ENCODE results near the gene TRMT6.

The TRMT6 gene

DNA sequence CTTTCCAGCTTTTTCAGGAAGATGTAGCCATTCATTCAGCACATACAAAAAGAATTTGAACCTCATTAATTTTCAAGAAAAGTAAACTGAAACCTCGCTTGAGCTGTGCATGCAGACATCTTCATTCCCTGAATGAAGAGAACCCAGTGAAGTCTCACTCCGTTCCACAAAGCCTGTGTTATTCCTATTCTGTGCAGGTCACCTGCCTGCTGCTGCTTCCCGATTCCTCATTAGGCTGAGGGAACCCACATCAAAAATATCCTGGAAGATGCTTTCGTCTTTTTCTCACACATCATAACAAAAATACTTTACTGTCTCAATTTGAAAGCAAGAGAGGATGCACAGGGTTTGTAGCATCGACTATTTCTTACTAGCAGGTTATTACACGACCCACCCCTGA lies 40.1 kb downstream of the TRMT6 start:
- peaks cover 2% of the 10 kb centered on the region for H3K4me1 ChIP-seq (ENCODE audit: control insufficient read depth, low read depth, low read length)
- H2AK5ac ChIP-seq (ENCODE audit: low read length): no peak overlapping the region
- no peak overlapping the region for H2BK5ac ChIP-seq (ENCODE audit: low read length)
- no peak overlapping the region for H4K5ac ChIP-seq (ENCODE audit: low read length)
- no peak overlapping the region for H3K27ac ChIP-seq (ENCODE audit: low read depth, low read length)
- no peak overlapping the region for H3K4me3 ChIP-seq (ENCODE audit: low read length)
- H3K23ac ChIP-seq (ENCODE audit: low read length): no peak overlapping the region
- no peaks in the 10 kb centered on the region for H3K27me3 ChIP-seq (ENCODE audit: insufficient read depth, low read length, poor library complexity)
- no peaks in the 10 kb centered on the region for H3K36me3 ChIP-seq (ENCODE audit: control insufficient read depth, insufficient read depth, low read length)
- no peaks in the 10 kb centered on the region for H3K79me2 ChIP-seq (ENCODE audit: control insufficient read depth, insufficient read depth, low read length)
- H3K4me2 ChIP-seq (ENCODE audit: low read length): no peak overlapping the region
- H3K56ac ChIP-seq (ENCODE audit: low read length): no peak overlapping the region
- H2BK15ac ChIP-seq (replicated peaks; ENCODE audit: low read depth): no peak overlapping the region
- no peak overlapping the region for H4K8ac ChIP-seq (ENCODE audit: low read depth, low read length)
- no peak for DNase-seq
- no peak overlapping the region for H3K4ac ChIP-seq (ENCODE audit: low read depth, low read length)
- H2BK120ac ChIP-seq (ENCODE audit: low read depth, low read length): no peak overlapping the region
- H3K18ac ChIP-seq (ENCODE audit: low read length): no peak overlapping the region
- WGBS (ENCODE audit: extremely low coverage, insufficient coverage, low lambda C conversion rate): no CpG with 5 or more reads among the region's 6 CpGs
- H3K9ac ChIP-seq (ENCODE audit: low read length): no peak overlapping the region
- no peaks in the 10 kb centered on the region for H3K79me1 ChIP-seq (ENCODE audit: low read length)

DNA sequence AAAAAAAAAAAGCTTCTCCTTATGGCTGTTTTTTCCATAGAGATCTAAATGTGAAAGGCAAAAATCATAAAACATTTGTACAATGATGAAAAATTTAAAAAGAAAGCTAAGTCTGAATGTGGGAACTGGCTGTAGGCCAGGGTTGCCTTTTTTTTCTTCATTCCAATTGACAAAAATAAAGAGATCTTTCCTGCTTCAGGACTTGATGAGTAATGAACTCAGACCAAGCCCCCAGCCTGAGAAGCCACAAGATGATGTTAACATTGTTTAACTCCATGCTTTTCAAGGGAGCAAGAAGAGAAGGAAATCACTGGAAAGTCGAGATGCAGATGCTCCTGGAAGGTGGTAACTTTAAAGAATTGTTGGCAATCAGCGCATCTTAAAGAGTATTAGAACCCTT lies 41.4 kb downstream of the TRMT6 start:
- no peak overlapping the region for H3K56ac ChIP-seq (ENCODE audit: low read length)
- no peak overlapping the region for H3K27ac ChIP-seq (ENCODE audit: low read depth, low read length)
- no peaks in the 10 kb centered on the region for H3K79me2 ChIP-seq (ENCODE audit: control insufficient read depth, insufficient read depth, low read length)
- peaks cover 2% of the 10 kb centered on the region for H3K4me1 ChIP-seq (ENCODE audit: control insufficient read depth, low read depth, low read length)
- no peak for DNase-seq
- no peak overlapping the region for H3K4ac ChIP-seq (ENCODE audit: low read depth, low read length)
- no peak overlapping the region for H3K4me2 ChIP-seq (ENCODE audit: low read length)
- no peaks in the 10 kb centered on the region for H3K79me1 ChIP-seq (ENCODE audit: low read length)
- H3K18ac ChIP-seq (ENCODE audit: low read length): no peak overlapping the region
- no peak overlapping the region for H2BK15ac ChIP-seq (replicated peaks; ENCODE audit: low read depth)
- H3K27me3 ChIP-seq (ENCODE audit: insufficient read depth, low read length, poor library complexity): no peaks in the 10 kb centered on the region
- H3K36me3 ChIP-seq (ENCODE audit: control insufficient read depth, insufficient read depth, low read length): no peaks in the 10 kb centered on the region
- no peak overlapping the region for H4K5ac ChIP-seq (ENCODE audit: low read length)
- no peak overlapping the region for H3K4me3 ChIP-seq (ENCODE audit: low read length)
- H2AK5ac ChIP-seq (ENCODE audit: low read length): no peak overlapping the region
- H2BK5ac ChIP-seq (ENCODE audit: low read length): no peak overlapping the region
- no peak overlapping the region for H2BK120ac ChIP-seq (ENCODE audit: low read depth, low read length)
- no peak overlapping the region for H3K23ac ChIP-seq (ENCODE audit: low read length)
- no CpG with 5 or more reads among the region's 2 CpGs for WGBS (ENCODE audit: extremely low coverage, insufficient coverage, low lambda C conversion rate)
- H3K9ac ChIP-seq (ENCODE audit: low read length): no peak overlapping the region
- H4K8ac ChIP-seq (ENCODE audit: low read depth, low read length): no peak overlapping the region

DNA sequence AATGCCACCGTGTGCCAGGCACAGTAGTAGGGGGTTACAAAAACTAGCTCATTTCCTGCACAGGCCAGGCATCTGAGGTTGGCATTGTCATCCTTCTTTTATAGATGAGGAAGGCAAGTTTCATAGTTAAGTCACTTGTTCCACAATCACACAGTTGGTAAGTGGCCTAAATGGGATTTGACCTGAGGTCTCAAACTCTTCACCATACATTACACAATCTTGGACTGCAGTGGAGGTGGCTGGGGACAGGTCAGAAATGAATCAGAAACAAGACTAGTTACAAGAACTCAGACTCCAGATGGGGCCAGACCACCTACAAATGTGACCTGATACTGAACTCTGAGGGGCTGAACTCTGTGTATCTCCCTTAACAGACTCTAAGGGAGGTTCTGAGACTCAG lies 49.4 kb downstream of the TRMT6 start:
- H3K36me3 ChIP-seq (ENCODE audit: control insufficient read depth, insufficient read depth, low read length): no peaks in the 10 kb centered on the region
- H3K4me2 ChIP-seq (ENCODE audit: low read length): no peak overlapping the region
- H2BK120ac ChIP-seq (ENCODE audit: low read depth, low read length): no peak overlapping the region
- DNase-seq: no peak
- H3K79me2 ChIP-seq (ENCODE audit: control insufficient read depth, insufficient read depth, low read length): no peaks in the 10 kb centered on the region
- no peak overlapping the region for H4K5ac ChIP-seq (ENCODE audit: low read length)
- H4K8ac ChIP-seq (ENCODE audit: low read depth, low read length): no peak overlapping the region
- H3K9ac ChIP-seq (ENCODE audit: low read length): no peak overlapping the region
- WGBS (ENCODE audit: extremely low coverage, insufficient coverage, low lambda C conversion rate): no CpG with 5 or more reads among the region's 1 CpG
- H3K27me3 ChIP-seq (ENCODE audit: insufficient read depth, low read length, poor library complexity): no peaks in the 10 kb centered on the region
- H2BK15ac ChIP-seq (replicated peaks; ENCODE audit: low read depth): no peak overlapping the region
- no peak overlapping the region for H3K4ac ChIP-seq (ENCODE audit: low read depth, low read length)
- no peak overlapping the region for H2AK5ac ChIP-seq (ENCODE audit: low read length)
- no peak overlapping the region for H3K23ac ChIP-seq (ENCODE audit: low read length)
- H3K18ac ChIP-seq (ENCODE audit: low read length): no peak overlapping the region
- no peak overlapping the region for H2BK5ac ChIP-seq (ENCODE audit: low read length)
- H3K4me3 ChIP-seq (ENCODE audit: low read length): no peak overlapping the region
- H3K79me1 ChIP-seq (ENCODE audit: low read length): no peaks in the 10 kb centered on the region
- no peak overlapping the region for H3K27ac ChIP-seq (ENCODE audit: low read depth, low read length)
- no peaks in the 10 kb centered on the region for H3K4me1 ChIP-seq (ENCODE audit: control insufficient read depth, low read depth, low read length)
- no peak overlapping the region for H3K56ac ChIP-seq (ENCODE audit: low read length)

DNA sequence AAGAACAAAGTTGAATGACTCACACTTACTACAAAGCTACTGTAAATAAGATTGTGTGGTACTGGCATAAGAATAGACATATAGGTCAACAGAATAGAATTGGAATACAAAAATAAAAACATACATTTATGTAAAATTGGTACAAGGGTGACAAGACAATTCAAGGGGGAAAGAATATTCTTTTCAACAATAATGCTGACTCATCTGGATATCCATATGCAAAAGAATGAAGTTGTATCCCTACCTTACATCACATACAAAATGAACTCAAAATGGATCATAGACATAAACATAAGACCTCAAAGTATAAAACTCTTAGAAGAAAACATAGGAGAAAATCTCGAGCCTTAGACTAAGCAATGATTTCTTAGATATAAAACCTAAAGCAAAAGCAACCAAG lies 50.9 kb downstream of the TRMT6 start:
- Histone ChIP-seq H3K27me3 (ENCODE audit: insufficient read depth, low read length, poor library complexity) (no peaks in the 10 kb centered on the region), H2BK120ac (ENCODE audit: low read depth, low read length) (no peak overlapping the region), H3K79me2 (ENCODE audit: control insufficient read depth, insufficient read depth, low read length) (no peaks in the 10 kb centered on the region), H3K4me3 (ENCODE audit: low read length) (no peak overlapping the region), H3K36me3 (ENCODE audit: control insufficient read depth, insufficient read depth, low read length) (no peaks in the 10 kb centered on the region), H4K8ac (ENCODE audit: low read depth, low read length) (no peak overlapping the region), H2BK5ac (ENCODE audit: low read length) (no peak overlapping the region), H3K4me1 (ENCODE audit: control insufficient read depth, low read depth, low read length) (no peaks in the 10 kb centered on the region), H3K4ac (ENCODE audit: low read depth, low read length) (no peak overlapping the region), H2AK5ac (ENCODE audit: low read length) (no peak overlapping the region), H3K9ac (ENCODE audit: low read length) (no peak overlapping the region), H3K27ac (ENCODE audit: low read depth, low read length) (no peak overlapping the region), H3K18ac (ENCODE audit: low read length) (no peak overlapping the region), H3K79me1 (ENCODE audit: low read length) (no peaks in the 10 kb centered on the region), H4K5ac (ENCODE audit: low read length) (no peak overlapping the region), H3K4me2 (ENCODE audit: low read length) (no peak overlapping the region), H3K56ac (ENCODE audit: low read length) (no peak overlapping the region), H3K23ac (ENCODE audit: low read length) (no peak overlapping the region), H2BK15ac (replicated peaks; ENCODE audit: low read depth) (no peak overlapping the region)
- DNase-seq: no peak
- WGBS (ENCODE audit: extremely low coverage, insufficient coverage, low lambda C conversion rate): no CpG with 5 or more reads among the region's 1 CpG

DNA sequence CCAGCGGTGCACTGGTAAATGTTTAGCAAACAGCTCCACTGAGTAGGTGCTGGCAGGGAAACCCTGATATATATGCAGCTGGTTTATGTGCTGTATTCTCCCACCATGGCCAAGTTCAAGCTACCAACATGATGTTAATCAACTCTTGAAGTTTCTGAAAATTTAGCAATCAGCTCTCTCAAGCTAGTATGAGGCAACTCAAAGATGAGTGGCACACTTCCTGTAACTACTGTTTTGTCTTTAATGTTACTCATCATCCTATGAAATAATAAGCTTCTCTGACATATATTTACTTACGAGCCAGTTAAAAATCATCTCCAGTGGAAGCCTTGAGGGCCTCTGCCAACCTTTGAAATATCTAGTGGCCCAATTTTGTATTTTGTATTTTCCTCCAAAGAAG lies 54.7 kb downstream of the TRMT6 start:
- WGBS (ENCODE audit: extremely low coverage, insufficient coverage, low lambda C conversion rate): no CpG with 5 or more reads among the region's 2 CpGs

DNA sequence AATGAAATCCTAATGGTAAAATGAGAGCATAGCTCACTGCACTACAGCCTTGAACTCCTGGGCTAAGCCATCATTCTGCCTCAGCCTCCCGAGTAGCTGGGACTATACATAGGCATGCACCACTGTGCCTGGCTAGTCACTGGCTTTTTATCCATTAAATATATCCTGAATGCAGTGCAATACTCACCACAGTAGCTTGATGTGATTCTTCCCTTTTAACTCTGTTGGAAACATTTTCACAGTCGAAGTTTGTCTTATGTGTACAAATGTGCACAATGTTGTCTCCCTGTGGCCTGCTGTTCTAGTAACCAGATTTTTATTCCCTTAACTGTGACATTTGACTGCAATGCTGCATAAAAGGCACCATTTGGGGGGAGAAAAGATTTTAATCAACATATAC lies 56.7 kb downstream of the TRMT6 start:
- Histone ChIP-seq H3K56ac (ENCODE audit: low read length) (no peak overlapping the region), H3K4ac (ENCODE audit: low read depth, low read length) (no peak overlapping the region), H3K18ac (ENCODE audit: low read length) (no peak overlapping the region), H3K79me2 (ENCODE audit: control insufficient read depth, insufficient read depth, low read length) (no peaks in the 10 kb centered on the region), H2AK5ac (ENCODE audit: low read length) (no peak overlapping the region), H2BK120ac (ENCODE audit: low read depth, low read length) (no peak overlapping the region), H4K8ac (ENCODE audit: low read depth, low read length) (no peak overlapping the region), H3K4me2 (ENCODE audit: low read length) (no peak overlapping the region), H3K36me3 (ENCODE audit: control insufficient read depth, insufficient read depth, low read length) (no peaks in the 10 kb centered on the region), H3K23ac (ENCODE audit: low read length) (no peak overlapping the region), H4K5ac (ENCODE audit: low read length) (no peak overlapping the region), H3K4me3 (ENCODE audit: low read length) (no peak overlapping the region), H2BK15ac (replicated peaks; ENCODE audit: low read depth) (no peak overlapping the region), H3K27ac (ENCODE audit: low read depth, low read length) (no peak overlapping the region), H3K4me1 (ENCODE audit: control insufficient read depth, low read depth, low read length) (no peaks in the 10 kb centered on the region), H3K27me3 (ENCODE audit: insufficient read depth, low read length, poor library complexity) (no peaks in the 10 kb centered on the region), H2BK5ac (ENCODE audit: low read length) (no peak overlapping the region), H3K9ac (ENCODE audit: low read length) (no peak overlapping the region), H3K79me1 (ENCODE audit: low read length) (no peaks in the 10 kb centered on the region)
- no CpG with 5 or more reads among the region's 2 CpGs for WGBS (ENCODE audit: extremely low coverage, insufficient coverage, low lambda C conversion rate)
- no peak for DNase-seq

More for the DNA sequence above, 54.7 kb downstream of the TRMT6 start:
- Histone ChIP-seq H2BK15ac (replicated peaks; ENCODE audit: low read depth) (no peak overlapping the region), H4K8ac (ENCODE audit: low read depth, low read length) (no peak overlapping the region), H3K79me1 (ENCODE audit: low read length) (no peaks in the 10 kb centered on the region), H3K18ac (ENCODE audit: low read length) (no peak overlapping the region), H3K9ac (ENCODE audit: low read length) (no peak overlapping the region), H3K56ac (ENCODE audit: low read length) (no peak overlapping the region), H3K23ac (ENCODE audit: low read length) (no peak overlapping the region), H4K5ac (ENCODE audit: low read length) (no peak overlapping the region), H3K27me3 (ENCODE audit: insufficient read depth, low read length, poor library complexity) (no peaks in the 10 kb centered on the region), H3K36me3 (ENCODE audit: control insufficient read depth, insufficient read depth, low read length) (no peaks in the 10 kb centered on the region), H3K4me1 (ENCODE audit: control insufficient read depth, low read depth, low read length) (no peaks in the 10 kb centered on the region), H2AK5ac (ENCODE audit: low read length) (no peak overlapping the region), H2BK5ac (ENCODE audit: low read length) (no peak overlapping the region), H3K79me2 (ENCODE audit: control insufficient read depth, insufficient read depth, low read length) (no peaks in the 10 kb centered on the region), H3K4ac (ENCODE audit: low read depth, low read length) (no peak overlapping the region), H3K4me3 (ENCODE audit: low read length) (no peak overlapping the region), H2BK120ac (ENCODE audit: low read depth, low read length) (no peak overlapping the region), H3K4me2 (ENCODE audit: low read length) (no peak overlapping the region), H3K27ac (ENCODE audit: low read depth, low read length) (no peak overlapping the region)
- no peak for DNase-seq
